Vagina (tissue), 2 donors: ENCODE measurements around the gene CDK9. TPM values are rescaled to one million over a fixed set of nuclear protein-coding genes. Genes with fewer than 3 reads are reported as not detected.

Experiments
- DNase-seq, 2 donors: peaks; one replicate each; pipeline ENCODE4 v3.0.0-alpha.2; 2017; ENCODE audit errors: extremely low spot score in 2 of 2
- H3K27ac ChIP-seq: fragments of 200-600 bp; sonication (generic); one replicate; pipeline ENCODE4 v1.5.1; 2019
- H3K27me3 ChIP-seq: fragments of 200-600 bp; sonication (generic); one replicate; pipeline ENCODE4 v1.5.1; 2019
- H3K36me3 ChIP-seq, 2 donors: fragments of 200-600 bp; sonication (generic); one replicate each; pipeline ENCODE4 v1.5.1; 2017 to 2019
- H3K4me1 ChIP-seq: fragments of 200-600 bp; sonication (generic); one replicate; pipeline ENCODE4 v1.5.1; 2019
- H3K4me3 ChIP-seq, 2 donors: fragments of 200-600 bp; sonication (generic); 1 replicate in 1 of 2; 2 replicates in 1 of 2; pipeline ENCODE4 v1.5.1; 2016 to 2019
- H3K9me3 ChIP-seq: fragments of 200-600 bp; sonication (generic); one replicate; pipeline ENCODE4 v1.5.1; 2019
- POLR2A ChIP-seq, 2 donors: fragments of 450-650 bp; IDR thresholded peaks; one replicate each; pipeline ENCODE4 v1.6.1; 2017; ENCODE audit warnings: antibody characterized with exemption in 2 of 2, mild to moderate bottlenecking in 2 of 2, moderate library complexity in 2 of 2
- POLR2AphosphoS5 ChIP-seq, 2 donors: sonication (generic); formaldehyde crosslinking; IDR thresholded peaks; one replicate each; pipeline ENCODE4 v1.9.0; 2017; ENCODE audit warnings: antibody characterized with exemption in 2 of 2, mild to moderate bottlenecking in 2 of 2, low read depth in 1 of 2; ENCODE audit not compliant: insufficient read depth in 1 of 2
- intact Hi-C: fragments of 100-400 bp; cut with DNase I; formaldehyde crosslinking; loops from one replicate; pipeline ENCODE4 v1.15.1; 2023
- total RNA-seq: library from RNA; depleted of rRNA; stranded (reverse); fragments of >200 nt; gene quantifications from one replicate; pipeline ENCODE4 v1.2.3, GENCODE V29; 2016
- TF ChIP-seq, protein P1 (sequence below), 3 experiments: fragments of 450-650 bp in 2 of 3; fragments of 200-600 bp in 1 of 3; sonication (generic) in 1 of 3; IDR thresholded peaks; one replicate each; pipeline ENCODE4 v1.5.1; 2017 to 2019; ENCODE audit warnings: antibody characterized with exemption in 3 of 3, mild to moderate bottlenecking in 2 of 3, moderate library complexity in 2 of 3

The CDK9 gene
- total RNA-seq, 1 donor from 2014 or later: 66.3 TPM

GRCh38 chr9:127790094-127790855 lies 4.4 kb downstream of the CDK9 start:
- no peak overlapping the region for H3K4me3 ChIP-seq
- H3K27me3 ChIP-seq: no peaks in the 10 kb centered on the region
- TF ChIP-seq POLR2AphosphoS5 (IDR thresholded peaks at IDR 0.05; ENCODE audit: insufficient read depth in 1 of 2, low read depth in 1 of 2) (no peak), POLR2A (IDR thresholded peaks at IDR 0.05) (no peak)
- TF ChIP-seq, protein P1, sequence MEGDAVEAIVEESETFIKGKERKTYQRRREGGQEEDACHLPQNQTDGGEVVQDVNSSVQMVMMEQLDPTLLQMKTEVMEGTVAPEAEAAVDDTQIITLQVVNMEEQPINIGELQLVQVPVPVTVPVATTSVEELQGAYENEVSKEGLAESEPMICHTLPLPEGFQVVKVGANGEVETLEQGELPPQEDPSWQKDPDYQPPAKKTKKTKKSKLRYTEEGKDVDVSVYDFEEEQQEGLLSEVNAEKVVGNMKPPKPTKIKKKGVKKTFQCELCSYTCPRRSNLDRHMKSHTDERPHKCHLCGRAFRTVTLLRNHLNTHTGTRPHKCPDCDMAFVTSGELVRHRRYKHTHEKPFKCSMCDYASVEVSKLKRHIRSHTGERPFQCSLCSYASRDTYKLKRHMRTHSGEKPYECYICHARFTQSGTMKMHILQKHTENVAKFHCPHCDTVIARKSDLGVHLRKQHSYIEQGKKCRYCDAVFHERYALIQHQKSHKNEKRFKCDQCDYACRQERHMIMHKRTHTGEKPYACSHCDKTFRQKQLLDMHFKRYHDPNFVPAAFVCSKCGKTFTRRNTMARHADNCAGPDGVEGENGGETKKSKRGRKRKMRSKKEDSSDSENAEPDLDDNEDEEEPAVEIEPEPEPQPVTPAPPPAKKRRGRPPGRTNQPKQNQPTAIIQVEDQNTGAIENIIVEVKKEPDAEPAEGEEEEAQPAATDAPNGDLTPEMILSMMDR (IDR thresholded peaks at IDR 0.05): no peak
- intact Hi-C loops: no loop called here
- H3K27ac ChIP-seq: no peak overlapping the region
- H3K36me3 ChIP-seq: peaks cover 0 to 47% of the 10 kb centered on the region in 2 donors
- no peaks in the 10 kb centered on the region for H3K9me3 ChIP-seq
- no peak for DNase-seq
- H3K4me1 ChIP-seq: peaks cover 43% of the 10 kb centered on the region

DNA sequence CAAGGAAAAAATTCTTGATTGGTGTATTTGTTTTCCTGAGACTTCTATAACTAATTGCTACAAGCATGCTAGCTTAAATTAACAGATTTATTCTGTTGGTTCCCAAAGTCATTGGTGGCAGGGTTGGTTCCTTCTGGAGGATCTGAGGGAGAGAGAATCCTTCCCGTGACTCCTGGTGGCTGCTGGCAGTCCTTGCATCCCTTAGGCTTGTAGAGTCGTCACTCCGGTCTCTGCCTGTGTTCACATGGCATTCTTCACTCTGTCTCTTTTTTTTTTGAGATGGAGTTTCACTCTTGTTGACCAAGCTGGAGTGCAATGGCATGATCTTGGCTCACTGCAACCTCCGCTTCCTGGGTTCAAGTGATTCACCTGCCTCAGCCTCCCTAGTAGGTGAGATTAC lies 5.3 kb downstream of the CDK9 start:
- no peak for DNase-seq
- intact Hi-C loops: no loop called here
- Histone ChIP-seq H3K4me3 (no peak overlapping the region), H3K4me1 (peaks cover 48% of the 10 kb centered on the region), H3K36me3 (peaks cover 0 to 47% of the 10 kb centered on the region in 2 donors), H3K27ac (no peak overlapping the region), H3K27me3 (no peaks in the 10 kb centered on the region), H3K9me3 (no peaks in the 10 kb centered on the region)
- TF ChIP-seq, protein P1 (IDR thresholded peaks at IDR 0.05): no peak

DNA sequence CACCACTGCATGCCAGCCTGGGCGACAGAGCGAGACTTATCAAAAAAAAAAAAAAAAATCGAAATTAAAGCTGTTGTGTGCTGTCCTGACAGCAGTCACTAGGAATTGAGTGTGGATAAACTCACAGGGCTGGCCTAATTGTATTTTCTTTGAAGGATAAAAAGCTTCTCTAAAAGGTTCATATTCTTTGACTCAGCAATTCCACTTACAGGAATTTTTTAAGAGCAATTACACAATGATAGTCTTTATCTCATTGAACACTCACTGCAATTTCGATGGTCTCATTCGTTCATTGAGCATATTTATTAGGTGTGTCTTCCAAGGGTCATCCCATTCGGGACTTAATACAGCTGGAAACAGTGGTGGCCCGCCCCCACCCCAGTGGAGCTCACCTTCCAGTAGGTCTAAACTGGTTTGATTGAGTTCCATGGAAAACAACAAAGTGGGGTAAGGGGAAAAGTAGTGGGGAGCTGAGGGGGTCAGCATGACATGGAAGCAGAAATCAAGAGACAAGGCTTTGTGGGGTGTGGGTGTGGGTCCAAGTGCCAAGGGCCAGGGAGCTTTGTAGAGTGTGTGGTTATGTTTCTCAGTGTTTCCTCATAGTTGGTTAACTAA lies 6.7 kb downstream of the CDK9 start:
- TF ChIP-seq POLR2A (IDR thresholded peaks at IDR 0.05) (no peak), POLR2AphosphoS5 (IDR thresholded peaks at IDR 0.05; ENCODE audit: insufficient read depth in 1 of 2, low read depth in 1 of 2) (no peak)
- TF ChIP-seq, protein P1 (IDR thresholded peaks at IDR 0.05): no peak
- H3K9me3 ChIP-seq: no peaks in the 10 kb centered on the region
- H3K27me3 ChIP-seq: no peaks in the 10 kb centered on the region
- DNase-seq: no peak
- no peak overlapping the region for H3K4me3 ChIP-seq
- H3K4me1 ChIP-seq: peaks cover 52% of the 10 kb centered on the region
- intact Hi-C loops: no loop called here
- peaks cover 0 to 42% of the 10 kb centered on the region in 2 donors for H3K36me3 ChIP-seq
- no peak overlapping the region for H3K27ac ChIP-seq

DNA sequence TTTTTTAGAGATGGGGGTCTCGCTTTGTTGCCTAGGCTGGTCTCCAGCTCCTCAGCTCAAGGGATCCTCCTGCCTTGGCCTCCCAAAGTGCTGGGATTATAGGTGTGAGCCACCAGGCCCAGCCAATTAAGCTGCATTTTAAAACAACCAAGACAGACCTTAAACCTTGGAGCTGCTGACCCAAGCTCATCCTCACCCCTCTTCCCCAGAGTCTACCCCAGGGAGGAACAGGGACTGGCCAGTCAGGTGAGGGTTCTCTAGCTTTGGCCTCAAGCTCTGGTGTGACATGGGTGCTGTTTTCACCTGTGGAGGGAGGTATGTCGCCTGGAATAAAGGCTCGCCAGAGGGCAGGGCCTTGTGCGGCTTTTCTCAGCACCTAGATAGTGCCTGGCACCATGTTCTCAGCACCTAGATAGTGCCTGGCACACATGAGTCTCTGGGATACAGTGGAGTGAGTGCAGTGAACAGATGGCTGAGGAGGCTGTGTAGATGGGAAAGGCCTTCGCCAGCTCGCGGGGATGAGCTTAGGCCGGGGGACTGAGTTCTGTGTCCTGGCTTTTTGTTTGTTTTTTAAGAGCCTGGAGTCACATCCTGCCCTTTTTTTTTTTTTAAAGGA lies 7.4 kb downstream of the CDK9 start:
- Histone ChIP-seq H3K9me3 (no peaks in the 10 kb centered on the region), H3K36me3 (peaks cover 0 to 36% of the 10 kb centered on the region in 2 donors), H3K4me3 (no peak overlapping the region), H3K27ac (peak overlapping the region; percentile 17), H3K27me3 (no peaks in the 10 kb centered on the region), H3K4me1 (peaks cover 49% of the 10 kb centered on the region)
- DNase-seq: peak in 1 of 2 donors; percentile 72
- intact Hi-C loops: no loop called here
- TF ChIP-seq POLR2AphosphoS5 (IDR thresholded peaks at IDR 0.05; ENCODE audit: insufficient read depth in 1 of 2, low read depth in 1 of 2) (no peak), POLR2A (IDR thresholded peaks at IDR 0.05) (no peak)
- TF ChIP-seq, protein P1 (IDR thresholded peaks at IDR 0.05): no peak
